ENCODE data around the gene RAP1GAP2.
A peak's percentile ranks its signal among the peaks of the same experiment; 100 is the strongest.

Gene RAP1GAP2

DNA sequence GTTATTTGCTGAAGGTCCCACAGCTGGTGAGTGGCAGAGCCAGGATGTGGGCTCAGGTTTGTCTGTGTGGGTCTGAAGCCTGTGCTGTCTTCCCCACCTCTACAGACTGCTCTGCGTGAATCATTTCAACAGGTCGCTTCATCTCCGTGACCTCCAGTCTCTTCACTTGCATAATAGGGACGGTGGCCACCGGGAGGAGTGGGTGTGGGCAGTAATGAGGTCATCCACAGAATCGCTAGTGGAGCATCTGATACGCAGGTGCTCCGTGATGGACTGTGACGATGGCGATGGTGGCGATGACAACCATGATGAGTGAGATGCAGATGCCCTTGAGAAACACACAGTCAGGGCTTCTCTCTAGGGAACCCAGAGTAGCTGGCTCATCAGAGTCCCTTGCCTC, 120.2 kb downstream of the RAP1GAP2 start:
- ATAC-seq: no peak
- TF ChIP-seq, protein P1, sequence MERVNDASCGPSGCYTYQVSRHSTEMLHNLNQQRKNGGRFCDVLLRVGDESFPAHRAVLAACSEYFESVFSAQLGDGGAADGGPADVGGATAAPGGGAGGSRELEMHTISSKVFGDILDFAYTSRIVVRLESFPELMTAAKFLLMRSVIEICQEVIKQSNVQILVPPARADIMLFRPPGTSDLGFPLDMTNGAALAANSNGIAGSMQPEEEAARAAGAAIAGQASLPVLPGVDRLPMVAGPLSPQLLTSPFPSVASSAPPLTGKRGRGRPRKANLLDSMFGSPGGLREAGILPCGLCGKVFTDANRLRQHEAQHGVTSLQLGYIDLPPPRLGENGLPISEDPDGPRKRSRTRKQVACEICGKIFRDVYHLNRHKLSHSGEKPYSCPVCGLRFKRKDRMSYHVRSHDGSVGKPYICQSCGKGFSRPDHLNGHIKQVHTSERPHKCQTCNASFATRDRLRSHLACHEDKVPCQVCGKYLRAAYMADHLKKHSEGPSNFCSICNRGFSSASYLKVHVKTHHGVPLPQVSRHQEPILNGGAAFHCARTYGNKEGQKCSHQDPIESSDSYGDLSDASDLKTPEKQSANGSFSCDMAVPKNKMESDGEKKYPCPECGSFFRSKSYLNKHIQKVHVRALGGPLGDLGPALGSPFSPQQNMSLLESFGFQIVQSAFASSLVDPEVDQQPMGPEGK (CRISPR knock-in tag; IDR thresholded peaks at IDR 0.05; ENCODE audit: borderline replicate concordance): no peak

DNA sequence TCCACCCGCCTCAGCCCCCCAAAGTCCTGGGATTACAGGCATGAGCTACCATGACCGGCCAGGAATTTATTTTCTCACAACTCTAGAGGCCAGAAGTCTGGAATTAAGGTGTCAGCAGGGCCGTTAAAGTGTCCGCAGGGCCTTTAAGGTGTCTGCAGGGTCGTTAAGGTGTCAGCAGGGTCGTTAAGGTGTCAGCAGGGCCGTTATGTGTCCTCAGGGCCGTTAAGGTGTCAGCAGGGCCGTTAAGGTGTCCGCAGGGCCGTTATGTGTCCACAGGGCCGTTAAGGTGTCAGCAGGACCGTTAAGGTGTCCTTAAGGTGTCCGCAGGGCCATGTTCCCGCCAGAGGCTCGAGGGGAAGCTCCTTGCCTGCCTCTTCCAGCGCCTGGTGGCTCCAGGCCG, 125.2 kb downstream of the RAP1GAP2 start:
- TF ChIP-seq, protein P2, sequence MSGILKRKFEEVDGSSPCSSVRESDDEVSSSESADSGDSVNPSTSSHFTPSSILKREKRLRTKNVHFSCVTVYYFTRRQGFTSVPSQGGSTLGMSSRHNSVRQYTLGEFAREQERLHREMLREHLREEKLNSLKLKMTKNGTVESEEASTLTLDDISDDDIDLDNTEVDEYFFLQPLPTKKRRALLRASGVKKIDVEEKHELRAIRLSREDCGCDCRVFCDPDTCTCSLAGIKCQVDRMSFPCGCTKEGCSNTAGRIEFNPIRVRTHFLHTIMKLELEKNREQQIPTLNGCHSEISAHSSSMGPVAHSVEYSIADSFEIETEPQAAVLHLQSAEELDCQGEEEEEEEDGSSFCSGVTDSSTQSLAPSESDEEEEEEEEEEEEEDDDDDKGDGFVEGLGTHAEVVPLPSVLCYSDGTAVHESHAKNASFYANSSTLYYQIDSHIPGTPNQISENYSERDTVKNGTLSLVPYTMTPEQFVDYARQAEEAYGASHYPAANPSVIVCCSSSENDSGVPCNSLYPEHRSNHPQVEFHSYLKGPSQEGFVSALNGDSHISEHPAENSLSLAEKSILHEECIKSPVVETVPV (CRISPR knock-in tag; IDR thresholded peaks at IDR 0.05): no peak
- no peak for TF ChIP-seq GLIS3 (CRISPR knock-in tag; IDR thresholded peaks at IDR 0.05)
- TF ChIP-seq, protein P3, sequence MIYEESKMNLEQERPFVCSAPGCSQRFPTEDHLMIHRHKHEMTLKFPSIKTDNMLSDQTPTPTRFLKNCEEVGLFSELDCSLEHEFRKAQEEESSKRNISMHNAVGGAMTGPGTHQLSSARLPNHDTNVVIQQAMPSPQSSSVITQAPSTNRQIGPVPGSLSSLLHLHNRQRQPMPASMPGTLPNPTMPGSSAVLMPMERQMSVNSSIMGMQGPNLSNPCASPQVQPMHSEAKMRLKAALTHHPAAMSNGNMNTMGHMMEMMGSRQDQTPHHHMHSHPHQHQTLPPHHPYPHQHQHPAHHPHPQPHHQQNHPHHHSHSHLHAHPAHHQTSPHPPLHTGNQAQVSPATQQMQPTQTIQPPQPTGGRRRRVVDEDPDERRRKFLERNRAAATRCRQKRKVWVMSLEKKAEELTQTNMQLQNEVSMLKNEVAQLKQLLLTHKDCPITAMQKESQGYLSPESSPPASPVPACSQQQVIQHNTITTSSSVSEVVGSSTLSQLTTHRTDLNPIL (CRISPR knock-in tag; IDR thresholded peaks at IDR 0.05; ENCODE audit: low read depth): no peak
- TF ChIP-seq, protein P4, sequence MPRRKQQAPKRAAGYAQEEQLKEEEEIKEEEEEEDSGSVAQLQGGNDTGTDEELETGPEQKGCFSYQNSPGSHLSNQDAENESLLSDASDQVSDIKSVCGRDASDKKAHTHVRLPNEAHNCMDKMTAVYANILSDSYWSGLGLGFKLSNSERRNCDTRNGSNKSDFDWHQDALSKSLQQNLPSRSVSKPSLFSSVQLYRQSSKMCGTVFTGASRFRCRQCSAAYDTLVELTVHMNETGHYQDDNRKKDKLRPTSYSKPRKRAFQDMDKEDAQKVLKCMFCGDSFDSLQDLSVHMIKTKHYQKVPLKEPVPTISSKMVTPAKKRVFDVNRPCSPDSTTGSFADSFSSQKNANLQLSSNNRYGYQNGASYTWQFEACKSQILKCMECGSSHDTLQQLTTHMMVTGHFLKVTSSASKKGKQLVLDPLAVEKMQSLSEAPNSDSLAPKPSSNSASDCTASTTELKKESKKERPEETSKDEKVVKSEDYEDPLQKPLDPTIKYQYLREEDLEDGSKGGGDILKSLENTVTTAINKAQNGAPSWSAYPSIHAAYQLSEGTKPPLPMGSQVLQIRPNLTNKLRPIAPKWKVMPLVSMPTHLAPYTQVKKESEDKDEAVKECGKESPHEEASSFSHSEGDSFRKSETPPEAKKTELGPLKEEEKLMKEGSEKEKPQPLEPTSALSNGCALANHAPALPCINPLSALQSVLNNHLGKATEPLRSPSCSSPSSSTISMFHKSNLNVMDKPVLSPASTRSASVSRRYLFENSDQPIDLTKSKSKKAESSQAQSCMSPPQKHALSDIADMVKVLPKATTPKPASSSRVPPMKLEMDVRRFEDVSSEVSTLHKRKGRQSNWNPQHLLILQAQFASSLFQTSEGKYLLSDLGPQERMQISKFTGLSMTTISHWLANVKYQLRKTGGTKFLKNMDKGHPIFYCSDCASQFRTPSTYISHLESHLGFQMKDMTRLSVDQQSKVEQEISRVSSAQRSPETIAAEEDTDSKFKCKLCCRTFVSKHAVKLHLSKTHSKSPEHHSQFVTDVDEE (CRISPR knock-in tag; IDR thresholded peaks at IDR 0.05): no peak
- no peak for TF ChIP-seq ARNTL (CRISPR knock-in tag; IDR thresholded peaks at IDR 0.05; ENCODE audit: borderline replicate concordance, low read depth)
- ATAC-seq: no peak

DNA sequence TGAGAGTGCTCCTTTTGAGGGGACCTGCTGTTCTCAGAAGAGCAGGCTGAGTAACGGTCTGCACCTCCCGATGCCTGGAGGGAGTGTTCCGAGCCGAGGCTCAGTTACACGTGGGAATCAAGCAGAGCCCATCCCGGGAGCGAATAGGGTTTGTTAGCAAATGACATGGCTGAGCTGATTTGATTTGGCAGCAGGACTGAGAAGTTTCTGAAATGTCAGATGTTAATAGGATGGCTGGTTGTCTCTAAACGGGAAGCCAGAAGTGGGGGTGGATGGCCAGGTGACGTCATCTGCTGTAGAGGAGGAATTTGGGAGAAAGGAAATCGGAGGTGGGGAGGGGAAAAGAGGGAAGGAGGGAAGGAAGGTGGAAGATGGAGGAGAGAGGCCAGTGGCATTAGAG, 128.0 kb downstream of the RAP1GAP2 start:
- TF ChIP-seq PPARA (CRISPR knock-in tag; IDR thresholded peaks at IDR 0.05; ENCODE audit: borderline replicate concordance) (0 out of 2 replicates have a peak, but pooled peaks have one; percentile 30), ISL1 (CRISPR knock-in tag; IDR thresholded peaks at IDR 0.05) (no peak), CSDC2 (CRISPR knock-in tag; IDR thresholded peaks at IDR 0.05) (peak; percentile 10; the same call in 1 of the 2 replicates), SNAI2 (CRISPR knock-in tag; IDR thresholded peaks at IDR 0.05) (peak; percentile 77)
- TF ChIP-seq, protein P2 (CRISPR knock-in tag; IDR thresholded peaks at IDR 0.05): 0 out of 2 replicates have a peak, but pooled peaks have one; percentile 63
- TF ChIP-seq, protein P5, sequence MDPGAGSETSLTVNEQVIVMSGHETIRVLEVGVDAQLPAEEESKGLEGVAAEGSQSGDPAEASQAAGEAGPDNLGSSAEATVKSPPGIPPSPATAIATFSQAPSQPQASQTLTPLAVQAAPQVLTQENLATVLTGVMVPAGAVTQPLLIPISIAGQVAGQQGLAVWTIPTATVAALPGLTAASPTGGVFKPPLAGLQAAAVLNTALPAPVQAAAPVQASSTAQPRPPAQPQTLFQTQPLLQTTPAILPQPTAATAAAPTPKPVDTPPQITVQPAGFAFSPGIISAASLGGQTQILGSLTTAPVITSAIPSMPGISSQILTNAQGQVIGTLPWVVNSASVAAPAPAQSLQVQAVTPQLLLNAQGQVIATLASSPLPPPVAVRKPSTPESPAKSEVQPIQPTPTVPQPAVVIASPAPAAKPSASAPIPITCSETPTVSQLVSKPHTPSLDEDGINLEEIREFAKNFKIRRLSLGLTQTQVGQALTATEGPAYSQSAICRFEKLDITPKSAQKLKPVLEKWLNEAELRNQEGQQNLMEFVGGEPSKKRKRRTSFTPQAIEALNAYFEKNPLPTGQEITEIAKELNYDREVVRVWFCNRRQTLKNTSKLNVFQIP (CRISPR knock-in tag; IDR thresholded peaks at IDR 0.05; ENCODE audit: borderline replicate concordance, low read depth): no peak
- TF ChIP-seq, protein P4 (CRISPR knock-in tag; IDR thresholded peaks at IDR 0.05): peak; percentile 68; the same call in 1 of the 2 replicates
- peak; percentile 31 for ATAC-seq

DNA sequence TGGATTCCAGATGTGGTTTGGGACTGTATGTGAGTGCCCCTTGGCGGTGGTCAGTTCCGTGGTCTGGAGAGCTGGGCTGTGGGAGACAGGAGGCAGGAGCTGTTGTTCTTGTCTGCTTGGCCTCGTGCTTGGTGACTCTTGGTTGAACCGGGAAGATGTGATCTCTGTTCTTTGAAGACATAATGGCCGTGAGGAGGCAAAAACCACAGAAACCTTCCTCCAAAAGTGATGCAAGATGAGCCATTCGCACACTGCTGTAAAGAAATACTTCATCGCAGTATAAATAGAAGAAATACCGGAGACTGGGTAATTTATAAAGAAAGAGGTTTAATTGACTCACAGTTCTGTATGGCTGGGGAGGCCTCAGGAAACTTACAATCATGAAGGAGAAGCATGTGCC, 128.8 kb downstream of the RAP1GAP2 start:
- ATAC-seq: no peak
- TF ChIP-seq ZC3H10 (CRISPR knock-in tag; IDR thresholded peaks at IDR 0.05) (no peak), RARB (CRISPR knock-in tag; IDR thresholded peaks at IDR 0.05) (no peak), OSR1 (CRISPR knock-in tag; IDR thresholded peaks at IDR 0.05) (no peak), PPARA (CRISPR knock-in tag; IDR thresholded peaks at IDR 0.05; ENCODE audit: borderline replicate concordance) (no peak), TCF4 (CRISPR knock-in tag; IDR thresholded peaks at IDR 0.05; ENCODE audit: borderline replicate concordance) (no peak)
- TF ChIP-seq, protein P5 (CRISPR knock-in tag; IDR thresholded peaks at IDR 0.05; ENCODE audit: borderline replicate concordance, low read depth): no peak
- TF ChIP-seq, protein P1 (CRISPR knock-in tag; IDR thresholded peaks at IDR 0.05; ENCODE audit: borderline replicate concordance): no peak
